Psoas muscle (tissue), 8 donors: Measurements from ENCODE around the gene SGPP1. TPM values are rescaled to one million over a fixed set of nuclear protein-coding genes. Genes with fewer than 3 reads are reported as not detected.
"Not testable (repeated sequence)": the region's sequence is repeated elsewhere in the genome, so short reads cannot be mapped to it uniquely, and the experiment has no call there.

ENCODE experiments used
- ATAC-seq, 4 donors: fragments of 200-7000 bp; cut with Tn5 transposase; one replicate each; pipeline ENCODE4 v1.9.1; 2020; ENCODE audit warnings: moderate library complexity in 3 of 4, mild to moderate bottlenecking in 2 of 4
- DNase-seq, 2 donors: peaks; one replicate each; pipeline ENCODE4 v3.0.0-alpha.2; 2020
- H3K27ac ChIP-seq: fragments of 200-600 bp; one replicate; pipeline ENCODE4 v1.8.0; 2022
- H3K27me3 ChIP-seq, 3 donors: fragments of 200-600 bp in 1 of 3; one replicate each; pipeline versions ENCODE4 v1.6.1 to v1.8.0; 2013 to 2022; ENCODE audit warnings: low read length in 2 of 3, mild to moderate bottlenecking in 2 of 3, moderate library complexity in 1 of 3; ENCODE audit not compliant: insufficient read depth in 3 of 3
- H3K36me3 ChIP-seq, 2 donors: fragments of 200-600 bp in 1 of 2; one replicate each; pipeline versions ENCODE4 v1.6.1 to v1.8.0; 2013 to 2022; ENCODE audit warnings: low read depth in 1 of 2, mild to moderate bottlenecking in 1 of 2, moderate library complexity in 1 of 2; ENCODE audit not compliant: insufficient read depth in 1 of 2
- H3K4me1 ChIP-seq: fragments of 200-600 bp; one replicate; pipeline ENCODE4 v1.8.0; 2022
- H3K4me3 ChIP-seq: fragments of 200-600 bp; one replicate; pipeline ENCODE4 v1.8.0; 2022; ENCODE audit warnings: mild to moderate bottlenecking
- H3K9me3 ChIP-seq: fragments of 200-600 bp; one replicate; pipeline ENCODE4 v1.8.0; 2022
- CTCF ChIP-seq: fragments of 200-600 bp; IDR thresholded peaks from one replicate; pipeline ENCODE4 v1.8.0; 2022; ENCODE audit warnings: antibody characterized with exemption
- WGBS, 3 donors: extraction: QIAGEN DNeasy Blood & Tissue Kit; methylation state at CpG; one replicate each; pipeline versions ENCODE4 v1.1.6 to v1.1.7; 2013; 5-methylcytosine and 5-hydroxymethylcytosine counted together
- intact Hi-C, 2 donors: fragments of 100-400 bp; cut with DNase I; formaldehyde crosslinking; loops; one replicate each; pipeline versions ENCODE4 v1.11.0 to v1.14.2; 2022
- polyA plus RNA-seq, 3 donors: library from polyadenylated mRNA; stranded (reverse); fragments of 200-250 nt; gene quantifications; one replicate each; pipeline ENCODE4 v1.2.3, GENCODE V29; 2013
- total RNA-seq, 4 donors: library from RNA; stranded (reverse); fragmentation: NEBNext Ultra II Directional in 2 of 4; extraction: Animal tissue kit (Norgen Biotek cat#: 25700) in 2 of 4; gene quantifications; one replicate each; pipeline versions ENCODE4 v1.2.1 to v1.2.4, GENCODE V29; 2021 to 2023
- donor health status: healthy with polysubstance abuse.
- donor health status: DM: no; HTN: no; CAD: no; lungs with moderate emphysema.
- donor health status: Bipolar disorder and iron deficiency.
- donor health status: healthy.
- donor health status: DM: yes; HTN: yes; CAD: no.
- donor health status: DM: no; HTN: no; CAD: no.
- donor health status: DM: no; HTN: no; CAD: no.
- donor health status: DM: yes; HTN: yes; CAD: no.

The SGPP1 gene
- total and polyA plus RNA-seq, 7 donors: 3.1 to 7.6 (median 4.7) TPM

- intact Hi-C loops: no loop called here
- DNase-seq (no peak), ATAC-seq (no peak)
- no peak overlapping the region for H3K27ac ChIP-seq
- H3K36me3 ChIP-seq: no peaks in the 10 kb centered on the region
- H3K27me3 ChIP-seq: no peaks in the 10 kb centered on the region
- H3K4me3 ChIP-seq: no peak overlapping the region
- TF ChIP-seq CTCF: no peak
- WGBS, 3 donors: 93 to 96% (median 95%) methylated on average over 1 of the region's 1 CpG
- H3K9me3 ChIP-seq: no peaks in the 10 kb centered on the region
- no peaks in the 10 kb centered on the region for H3K4me1 ChIP-seq
Measured at GRCh38 chr14:63760014-63760413, 32.1 kb upstream of the SGPP1 start.

GRCh38 chr14:63759456-63759855, 31.6 kb upstream of the SGPP1 start:
- no peak for TF ChIP-seq CTCF
- Histone ChIP-seq H3K4me1 (no peaks in the 10 kb centered on the region), H3K36me3 (no peaks in the 10 kb centered on the region), H3K27me3 (no peaks in the 10 kb centered on the region), H3K9me3 (no peaks in the 10 kb centered on the region), H3K4me3 (no peak overlapping the region), H3K27ac (no peak overlapping the region)
- intact Hi-C loops: no loop called here
- 46 to 56% (median 47%) methylated on average over 5 of the region's 5 CpGs for WGBS, 3 donors
- ATAC-seq (no peak), DNase-seq (no peak)

GRCh38 chr14:63757211-63757610, 29.3 kb upstream of the SGPP1 start:
- H3K4me3 ChIP-seq: no peak overlapping the region
- H3K9me3 ChIP-seq: no peaks in the 10 kb centered on the region
- no peaks in the 10 kb centered on the region for H3K36me3 ChIP-seq
- no peak overlapping the region for H3K27ac ChIP-seq
- H3K27me3 ChIP-seq: no peaks in the 10 kb centered on the region
- no peaks in the 10 kb centered on the region for H3K4me1 ChIP-seq
- no peak for TF ChIP-seq CTCF
- no peak for ATAC-seq
- DNase-seq: no peak
- intact Hi-C loops: no loop called here

GRCh38 chr14:63752449-63753169, 24.7 kb upstream of the SGPP1 start:
- H3K4me1 ChIP-seq: no peaks in the 10 kb centered on the region
- H3K9me3 ChIP-seq: no peaks in the 10 kb centered on the region
- ATAC-seq (no peak), DNase-seq (no peak)
- intact Hi-C loops: no loop called here
- H3K27me3 ChIP-seq: no peaks in the 10 kb centered on the region
- WGBS, 3 donors: 66 to 77% (median 73%) methylated on average over 6 of the region's 6 CpGs
- no peak for TF ChIP-seq CTCF
- H3K36me3 ChIP-seq: no peaks in the 10 kb centered on the region
- no peak overlapping the region for H3K4me3 ChIP-seq
- no peak overlapping the region for H3K27ac ChIP-seq

GRCh38 chr14:63751076-63751475, 23.2 kb upstream of the SGPP1 start:
- H3K36me3 ChIP-seq, H3K27ac ChIP-seq, intact Hi-C loops, DNase-seq, H3K27me3 ChIP-seq, H3K4me1 ChIP-seq, H3K4me3 ChIP-seq, H3K9me3 ChIP-seq, ATAC-seq: not testable (repeated sequence)
- 87 to 95% (median 92%) methylated on average over 13 to 39 of the region's 39 CpGs for WGBS, 3 donors
